ENCODE measurements around the gene DAPK1. TPM values are rescaled to one million over a fixed set of nuclear protein-coding genes. Genes with fewer than 3 reads are reported as not detected.

DAPK1 gene
- total and polyA plus RNA-seq, 2 donors (not counting 3 experiments of a cell fraction or from before 2014, with no cell fraction given): 58.9 to 119 TPM

GRCh38 chr9:87731321-87731720 lies 233.7 kb downstream of the DAPK1 start:
- ChIA-PET POLR2A (no interaction called here), CTCF (no interaction called here)
- Histone ChIP-seq H3K27ac (ENCODE audit: insufficient read depth, low read depth, low read length) (no peak overlapping the region), H3K4me2 (ENCODE audit: insufficient read depth, low read length) (no peak overlapping the region), H3K9me1 (replicated peaks; ENCODE audit: control insufficient read depth, extremely low read depth, insufficient read depth, low read length) (no peaks in the 10 kb centered on the region), H3K4me3 (replicated peaks in 1 of 3; ENCODE audit: insufficient read depth in 1 of 3, low read depth in 1 of 3, low read length in 3 of 3) (no peak overlapping the region), H2AFZ (ENCODE audit: low read depth, low read length) (no peak overlapping the region), H3K36me3 (ENCODE audit: control insufficient read depth in 2 of 2, extremely low read depth in 1 of 2, insufficient read depth in 2 of 2, low read length in 2 of 2) (peaks cover 0 to 2% of the 10 kb centered on the region in 2 experiments), H3K9me3 (replicated peaks; ENCODE audit: control insufficient read depth, insufficient read depth, low read length) (no peaks in the 10 kb centered on the region), H3K4me1 (ENCODE audit: control insufficient read depth, extremely low read depth, insufficient read depth, low read length) (no peaks in the 10 kb centered on the region), H4K20me1 (replicated peaks; ENCODE audit: control insufficient read depth, extremely low read depth, insufficient read depth, low read length) (no peaks in the 10 kb centered on the region), H3K9ac (replicated peaks; ENCODE audit: extremely low read depth, insufficient read depth, low read length) (no peak overlapping the region), H3K79me2 (ENCODE audit: control insufficient read depth, insufficient read depth, low read length) (no peaks in the 10 kb centered on the region), H3K27me3 (ENCODE audit: control insufficient read depth in 2 of 2, insufficient read depth in 2 of 2, low read length in 2 of 2) (no peaks in the 10 kb centered on the region)
- intact Hi-C loops (cut with micrococcal nuclease) (no loop called here), dilution Hi-C loops (cut with MboI; ENCODE audit: extremely low pct_ligation_motif_present, low sequenced_read_pairs) (no loop called here)
- FAIRE-seq (no peak), DNase-seq (ENCODE audit: low read depth, low spot score) (no peak)
- TF ChIP-seq EZH2 (IDR thresholded peaks at IDR 0.05; ENCODE audit: borderline replicate concordance, low read depth, low read length, severe bottlenecking) (no peak), POLR2AphosphoS5 (IDR thresholded peaks at IDR 0.05; ENCODE audit: insufficient read depth, low read depth, low read length) (no peak), MYC (IDR thresholded peaks at IDR 0.05; ENCODE audit: low read depth, low read length) (no peak)
- BruUV-seq (replicated peaks): no TSS peak

DNA sequence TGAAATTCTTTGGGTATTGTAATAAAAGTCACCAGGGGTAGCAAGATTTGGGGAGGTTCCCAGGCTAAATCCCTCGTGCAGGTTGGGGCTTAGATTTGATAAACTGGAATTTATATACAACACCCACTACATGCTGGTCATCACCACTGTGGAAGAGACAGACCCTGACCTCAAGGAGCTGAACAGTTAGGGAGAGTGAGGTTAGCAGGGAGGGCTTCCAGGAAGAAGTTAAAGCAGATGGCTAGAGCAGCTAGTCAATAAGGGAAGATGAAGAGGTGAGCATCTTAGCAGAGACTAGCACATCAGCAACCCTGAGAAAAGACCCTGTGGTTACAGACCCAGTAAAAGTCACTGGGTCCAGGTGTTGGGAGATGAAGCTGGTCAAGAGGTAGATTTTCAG lies 234.7 kb downstream of the DAPK1 start:
- H3K27ac ChIP-seq (ENCODE audit: insufficient read depth, low read depth, low read length): no peak overlapping the region
- no peaks in the 10 kb centered on the region for H3K9me1 ChIP-seq (replicated peaks; ENCODE audit: control insufficient read depth, extremely low read depth, insufficient read depth, low read length)
- peaks cover 0 to 2% of the 10 kb centered on the region in 2 experiments for H3K36me3 ChIP-seq (ENCODE audit: control insufficient read depth in 2 of 2, extremely low read depth in 1 of 2, insufficient read depth in 2 of 2, low read length in 2 of 2)
- H3K9ac ChIP-seq (replicated peaks; ENCODE audit: extremely low read depth, insufficient read depth, low read length): no peak overlapping the region
- no peak overlapping the region for H3K4me3 ChIP-seq (replicated peaks in 1 of 3; ENCODE audit: insufficient read depth in 1 of 3, low read depth in 1 of 3, low read length in 3 of 3)
- H3K9me3 ChIP-seq (replicated peaks; ENCODE audit: control insufficient read depth, insufficient read depth, low read length): no peaks in the 10 kb centered on the region
- no peaks in the 10 kb centered on the region for H3K79me2 ChIP-seq (ENCODE audit: control insufficient read depth, insufficient read depth, low read length)
- H3K4me1 ChIP-seq (ENCODE audit: control insufficient read depth, extremely low read depth, insufficient read depth, low read length): no peaks in the 10 kb centered on the region
- no peak overlapping the region for H3K4me2 ChIP-seq (ENCODE audit: insufficient read depth, low read length)
- ChIA-PET CTCF (no interaction called here), POLR2A (no interaction called here)
- H4K20me1 ChIP-seq (replicated peaks; ENCODE audit: control insufficient read depth, extremely low read depth, insufficient read depth, low read length): no peaks in the 10 kb centered on the region
- TF ChIP-seq FOS (IDR thresholded peaks at IDR 0.05; ENCODE audit: borderline replicate concordance, insufficient read depth, low read length): no peak
- no peak for TF ChIP-seq EZH2 (IDR thresholded peaks at IDR 0.05; ENCODE audit: borderline replicate concordance, low read depth, low read length, severe bottlenecking)
- TF ChIP-seq POLR2A (IDR thresholded peaks at IDR 0.05; ENCODE audit: low read depth, low read length): no peak
- TF ChIP-seq MAX (IDR thresholded peaks at IDR 0.05; ENCODE audit: insufficient read depth, insufficient read length): no peak
- no peak for TF ChIP-seq GATA2 (IDR thresholded peaks at IDR 0.05; ENCODE audit: insufficient read depth, insufficient read length, low read depth, low read length)
- H3K27me3 ChIP-seq (ENCODE audit: control insufficient read depth in 2 of 2, insufficient read depth in 2 of 2, low read length in 2 of 2): no peaks in the 10 kb centered on the region
- DNase-seq (ENCODE audit: low read depth, low spot score): no peak
- BruUV-seq (replicated peaks): no TSS peak
- no peak for FAIRE-seq
- no peak overlapping the region for H2AFZ ChIP-seq (ENCODE audit: low read depth, low read length)
- dilution Hi-C loops (cut with MboI; ENCODE audit: extremely low pct_ligation_motif_present, low sequenced_read_pairs) (no loop called here), intact Hi-C loops (cut with micrococcal nuclease) (no loop called here)
